Adrenal gland (tissue), 12 donors: Measurements from ENCODE around the gene ABCC4. TPM values are rescaled to one million over a fixed set of nuclear protein-coding genes. Genes with fewer than 3 reads are reported as not detected.

Source experiments
- DNase-seq, 7 donors: peaks; one replicate each; pipeline ENCODE4 v3.0.0-alpha.2; 2019 to 2020
- H3K27ac ChIP-seq, 5 donors: fragments of 200-600 bp; sonication (generic) in 4 of 5; 1 replicate in 3 of 5; 2 replicates in 2 of 5; pipeline versions ENCODE4 v1.5.1 to v1.8.0; 2016 to 2020; ENCODE audit warnings: mild to moderate bottlenecking in 1 of 5
- H3K27me3 ChIP-seq: fragments of 200-600 bp; 2 replicates; pipeline ENCODE4 v1.8.0; 2021
- H3K36me3 ChIP-seq, 2 donors: fragments of 200-600 bp; replicated peaks in 1 of 2; 1 replicate in 1 of 2; 2 replicates in 1 of 2; pipeline versions ENCODE4 v1.5.1 to v1.8.0; 2018 to 2022
- H3K4me1 ChIP-seq, 2 donors: fragments of 200-600 bp; replicated peaks in 1 of 2; 1 replicate in 1 of 2; 2 replicates in 1 of 2; pipeline versions ENCODE4 v1.5.1 to v1.8.0; 2018 to 2021
- H3K4me3 ChIP-seq, 4 donors: fragments of 200-600 bp; sonication (generic) in 3 of 4; one replicate each; pipeline ENCODE4 v1.5.1; 2016 to 2018
- H3K9me3 ChIP-seq, 3 donors: fragments of 200-600 bp; sonication (generic) in 1 of 3; replicated peaks in 1 of 3; 1 replicate in 2 of 3; 2 replicates in 1 of 3; pipeline versions ENCODE4 v1.5.1 to v1.8.0; 2016 to 2021
- CTCF ChIP-seq, 6 experiments: fragments of 450-650 bp in 4 of 6; fragments of 200-600 bp in 2 of 6; sonication (generic) in 1 of 6; IDR thresholded peaks; 1 replicate in 5 of 6; 2 replicates in 1 of 6; pipeline versions ENCODE4 v1.5.1 to v1.8.0; 2016 to 2021; ENCODE audit warnings: antibody characterized with exemption in 6 of 6, mild to moderate bottlenecking in 2 of 6, moderate library complexity in 1 of 6
- POLR2A ChIP-seq, 2 donors: fragments of 450-650 bp; IDR thresholded peaks; one replicate each; pipeline ENCODE4 v1.6.1; 2017; ENCODE audit warnings: antibody characterized with exemption in 2 of 2, mild to moderate bottlenecking in 2 of 2, moderate library complexity in 1 of 2
- WGBS, 4 donors: extraction: QIAGEN DNeasy Blood & Tissue Kit in 2 of 4; methylation state at CpG; one replicate each; pipeline versions ENCODE4 v1.1.5 to v1.1.7; 2013 to 2017; 5-methylcytosine and 5-hydroxymethylcytosine counted together
- intact Hi-C, 2 donors: fragments of 100-400 bp; cut with DNase I; formaldehyde crosslinking; loops; one replicate each; pipeline versions ENCODE4 v1.14.1 to v1.15.0; 2022 to 2023
- polyA plus RNA-seq, 3 donors: library from polyadenylated mRNA; stranded (reverse); fragments of 200-250 nt in 2 of 3; fragments of 350-450 nt in 1 of 3; fragmentation: Illumina TruSeq in 1 of 3; extraction: RNeasy Lipid Tissue Mini Kit (QIAGEN cat#74804) in 1 of 3; gene quantifications; one replicate each; pipeline ENCODE4 v1.2.3, GENCODE V29; 2013 to 2014
- total RNA-seq, 9 donors: library from RNA; depleted of rRNA in 4 of 9; stranded (reverse); fragments of >200 nt in 4 of 9; fragments of 120-200 nt in 1 of 9; fragmentation: NEBNext Ultra II Directional in 1 of 9; extraction: Animal tissue kit (Norgen Biotek cat#: 25700) in 1 of 9; gene quantifications; one replicate each; pipeline versions ENCODE4 v1.1.0 to v1.2.4, GENCODE V29; 2013 to 2023
- donor health status: healthy with polysubstance abuse.
- donor health status: Bipolar disorder and iron deficiency.
- donor health status: DM: yes; HTN: yes; CAD: no.
- donor health status: DM: no; HTN: no; CAD: no.
- donor health status: DM: no; HTN: no; CAD: no.
- donor health status: DM: yes; HTN: yes; CAD: no.

ABCC4 gene
- total and polyA plus RNA-seq, 12 donors, result 0.56 to 6.6 (median 3.4) TPM

- no peaks in the 10 kb centered on the region for H3K27me3 ChIP-seq
- TF ChIP-seq CTCF (IDR thresholded peaks at IDR 0.05), result no peak
- TF ChIP-seq POLR2A (IDR thresholded peaks at IDR 0.05), result no peak
- no peak for DNase-seq
- intact Hi-C loops, result no loop called here
- no peak overlapping the region for H3K27ac ChIP-seq
- no peaks in the 10 kb centered on the region for H3K4me1 ChIP-seq
- no peak overlapping the region for H3K4me3 ChIP-seq
- no peaks in the 10 kb centered on the region for H3K9me3 ChIP-seq
- H3K36me3 ChIP-seq, result no peaks in the 10 kb centered on the region
- WGBS, 4 donors, result 88 to 93% (median 90%) methylated on average over 9 of the region's 9 CpGs
Measured at GRCh38 chr13:95262837-95263384, 38.3 kb downstream of the ABCC4 start.

- H3K9me3 ChIP-seq, result no peaks in the 10 kb centered on the region
- TF ChIP-seq POLR2A (IDR thresholded peaks at IDR 0.05) (no peak), CTCF (IDR thresholded peaks at IDR 0.05) (no peak)
- no peak overlapping the region for H3K27ac ChIP-seq
- no peaks in the 10 kb centered on the region for H3K36me3 ChIP-seq
- intact Hi-C loops, result no loop called here
- no peaks in the 10 kb centered on the region for H3K4me1 ChIP-seq
- H3K27me3 ChIP-seq, result no peaks in the 10 kb centered on the region
- no peak overlapping the region for H3K4me3 ChIP-seq
- no peak for DNase-seq
- 60 to 68% (median 62%) methylated on average over 3 of the region's 3 CpGs for WGBS, 4 donors
Measured at GRCh38 chr13:95261956-95262355, 39.3 kb downstream of the ABCC4 start.

GRCh38 chr13:95260031-95260525 is 41.2 kb downstream of the ABCC4 start:
- TF ChIP-seq POLR2A (IDR thresholded peaks at IDR 0.05) (no peak), CTCF (IDR thresholded peaks at IDR 0.05) (no peak)
- H3K9me3 ChIP-seq, result no peaks in the 10 kb centered on the region
- H3K4me1 ChIP-seq, result no peaks in the 10 kb centered on the region
- DNase-seq, result no peak
- intact Hi-C loops, result no loop called here
- H3K27me3 ChIP-seq, result no peaks in the 10 kb centered on the region
- WGBS, 4 donors, result 92 to 94% (median 93%) methylated on average over 7 of the region's 7 CpGs
- H3K36me3 ChIP-seq, result no peaks in the 10 kb centered on the region
- H3K27ac ChIP-seq, result no peak overlapping the region
- H3K4me3 ChIP-seq, result no peak overlapping the region

GRCh38 chr13:95258619-95259194 is 42.5 kb downstream of the ABCC4 start:
- Histone ChIP-seq H3K4me3 (no peak overlapping the region), H3K27ac (no peak overlapping the region), H3K27me3 (no peaks in the 10 kb centered on the region), H3K4me1 (no peaks in the 10 kb centered on the region), H3K36me3 (no peaks in the 10 kb centered on the region), H3K9me3 (no peaks in the 10 kb centered on the region)
- WGBS, 4 donors, result 89 to 95% (median 91%) methylated on average over 9 of the region's 9 CpGs
- intact Hi-C loops, result no loop called here
- no peak for DNase-seq
- TF ChIP-seq CTCF (IDR thresholded peaks at IDR 0.05) (no peak), POLR2A (IDR thresholded peaks at IDR 0.05) (no peak)
